ENCODE data around the gene GPR153.

Gene GPR153

GRCh38 chr1:6199298-6200187, 61.4 kb downstream of the GPR153 start, which contains the start of gene RPL22:
TSS of gene RPL22 (minus strand) at chr1:6199595. CDS start at chr1:6199573, 22 bp downstream.
- DNase-seq (ENCODE audit: low read depth) = peak; percentile 92

- no peak for DNase-seq (ENCODE audit: low read depth)
Measured at GRCh38 chr1:6198646-6199297, 62.1 kb downstream of the GPR153 start.

GRCh38 chr1:6197746-6198427, 63.0 kb downstream of the GPR153 start:
- DNase-seq (ENCODE audit: low read depth) = no peak

Data from stimulated activated CD8-positive, alpha-beta memory T cell treated with anti-CD3 and anti-CD28 coated beads, Interleukin-12 subunit alpha, Interleukin-12 subunit beta, amount 100 ng/mL, for 4 hours (primary cell).